NCI-H82 treated with DMSO at 0.1 percent for 48 hours (cell line): ENCODE measurements around the gene CHMP1A.

Experiments used
- DNase-seq: peaks from one replicate; lab custom pipeline; 2025; ENCODE audit not compliant: unreplicated experiment; lab: John Stamatoyannopoulos, UW

CHMP1A gene

DNA sequence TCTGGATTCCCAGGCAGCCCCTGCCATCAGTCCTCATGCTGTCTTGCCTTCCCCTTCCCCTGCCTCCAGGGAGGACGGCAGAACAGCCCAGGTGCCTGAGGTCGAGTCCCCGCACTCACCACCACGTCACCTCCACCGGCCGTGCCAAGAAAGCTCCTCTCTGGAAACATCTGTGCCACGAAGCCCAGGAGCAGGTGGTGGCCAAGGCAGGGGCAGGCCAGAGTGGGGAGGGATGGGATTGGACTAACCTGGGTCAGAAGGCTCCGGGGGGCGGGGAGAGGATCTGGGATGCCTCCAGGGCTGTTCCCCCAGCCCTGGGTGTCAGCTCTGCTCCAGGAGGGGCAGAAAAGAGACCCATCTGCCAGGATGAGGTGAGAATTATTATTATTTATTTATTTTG is 51.5 kb downstream of the CHMP1A start:
- no peak for DNase-seq

DNA sequence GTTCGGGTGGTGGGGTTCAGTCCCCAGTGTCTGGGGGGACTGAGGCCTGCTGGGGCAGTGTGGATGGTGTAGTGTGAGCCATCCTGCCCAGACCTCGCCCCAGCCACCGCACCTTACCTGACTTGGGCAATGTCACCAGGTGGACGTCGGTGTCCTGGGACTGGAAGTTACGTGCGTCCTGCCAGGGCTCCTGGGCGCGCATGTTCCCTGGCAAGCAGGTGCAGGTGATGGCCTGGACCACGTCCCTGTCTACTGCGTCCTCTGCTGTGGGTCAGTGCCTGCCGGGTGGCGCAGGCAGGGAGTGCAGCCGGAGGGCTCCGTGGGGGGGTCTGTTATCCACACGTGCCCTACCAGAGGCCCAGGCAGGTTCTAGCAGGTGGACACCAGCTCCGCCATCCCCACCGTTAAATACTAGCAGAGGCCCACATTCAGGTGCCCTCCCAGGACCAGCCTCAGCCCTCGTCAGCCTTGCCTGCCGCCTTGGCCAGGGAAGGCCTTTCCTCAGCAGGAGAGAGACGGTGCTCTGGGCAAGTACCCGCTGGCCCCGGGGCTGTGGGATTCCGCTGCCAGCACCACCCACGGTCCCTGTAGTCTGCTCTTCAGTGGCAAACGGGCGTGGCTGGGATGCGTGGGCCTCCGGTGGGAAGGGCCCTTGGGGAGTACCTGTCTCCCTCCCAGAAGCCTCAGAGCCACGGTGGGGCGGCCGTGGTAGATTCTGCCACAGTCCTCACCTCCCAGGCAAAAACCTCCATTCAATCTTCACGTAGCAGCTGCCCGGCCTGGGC is 52.1 kb downstream of the CHMP1A start:
- no peak for DNase-seq

GRCh38 chr16:89604764-89605163 is 52.7 kb downstream of the CHMP1A start:
- no peak for DNase-seq

DNA sequence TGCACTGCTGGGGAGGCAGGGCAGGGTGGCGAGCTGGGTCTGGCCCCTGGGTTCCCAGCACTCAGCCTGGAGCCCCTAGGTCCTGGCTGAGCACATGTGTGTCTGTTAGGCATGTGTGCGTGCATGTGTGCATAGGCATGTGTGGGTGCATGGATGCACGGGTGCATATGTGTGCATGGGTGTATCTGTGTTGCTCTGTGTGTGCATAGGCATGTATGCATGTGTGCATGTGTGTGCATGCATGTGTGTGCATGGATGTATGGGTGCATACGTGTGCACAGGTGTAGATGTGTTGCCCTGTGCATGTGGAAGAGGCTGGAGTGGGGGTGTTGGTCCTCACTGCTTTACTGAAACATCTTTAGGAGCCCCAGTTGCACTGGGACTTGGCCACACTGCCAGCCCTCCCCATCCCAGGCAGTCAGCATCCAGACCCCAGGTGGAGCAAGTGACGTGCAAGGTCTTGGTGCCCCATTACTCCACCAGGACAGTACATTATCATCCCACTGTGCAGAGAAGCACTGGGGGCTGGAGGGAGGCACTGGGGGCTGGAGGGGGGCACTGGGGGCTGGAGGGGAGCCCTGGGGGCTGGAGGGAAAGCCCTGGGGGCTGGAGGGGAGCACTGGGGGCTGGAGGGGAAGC is 54.4 kb downstream of the CHMP1A start:
- DNase-seq, result no peak

- no peak for DNase-seq
Measured at GRCh38 chr16:89602273-89602951, 55.1 kb downstream of the CHMP1A start.

GRCh38 chr16:89601906-89602272 is 55.6 kb downstream of the CHMP1A start:
- no peak for DNase-seq

- DNase-seq, result no peak
Measured at GRCh38 chr16:89600956-89601355, 56.6 kb downstream of the CHMP1A start.

- DNase-seq, result no peak
Measured at GRCh38 chr16:89600427-89600826, 57.1 kb downstream of the CHMP1A start.

DNA sequence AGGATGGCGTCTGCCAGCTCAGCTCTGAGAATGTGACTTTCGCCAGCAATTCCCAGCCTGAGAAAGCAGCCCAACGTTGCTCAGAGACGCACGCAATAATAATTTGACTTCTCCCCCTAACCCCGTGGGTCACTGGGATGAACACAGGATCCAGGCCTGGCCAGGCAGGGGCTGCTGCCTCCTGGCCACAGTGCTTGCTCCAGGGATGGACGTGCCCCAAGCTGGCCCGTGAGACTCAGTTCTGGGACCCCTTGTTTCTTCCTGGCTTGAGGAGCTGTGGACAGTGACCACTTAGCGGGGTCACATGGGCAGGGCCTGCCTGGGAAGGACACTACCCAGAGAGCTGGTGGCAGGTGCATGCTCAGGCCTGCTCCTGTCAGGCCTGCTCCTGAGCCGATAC is 57.6 kb downstream of the CHMP1A start:
- no peak for DNase-seq

- peak; percentile 36 for DNase-seq
Measured at GRCh38 chr16:89599451-89599858, 58.1 kb downstream of the CHMP1A start.

- DNase-seq, result peak; percentile 23
Measured at GRCh38 chr16:89598199-89598598, 59.3 kb downstream of the CHMP1A start.

GRCh38 chr16:89596957-89597649 is 60.4 kb downstream of the CHMP1A start:
- no peak for DNase-seq

DNA sequence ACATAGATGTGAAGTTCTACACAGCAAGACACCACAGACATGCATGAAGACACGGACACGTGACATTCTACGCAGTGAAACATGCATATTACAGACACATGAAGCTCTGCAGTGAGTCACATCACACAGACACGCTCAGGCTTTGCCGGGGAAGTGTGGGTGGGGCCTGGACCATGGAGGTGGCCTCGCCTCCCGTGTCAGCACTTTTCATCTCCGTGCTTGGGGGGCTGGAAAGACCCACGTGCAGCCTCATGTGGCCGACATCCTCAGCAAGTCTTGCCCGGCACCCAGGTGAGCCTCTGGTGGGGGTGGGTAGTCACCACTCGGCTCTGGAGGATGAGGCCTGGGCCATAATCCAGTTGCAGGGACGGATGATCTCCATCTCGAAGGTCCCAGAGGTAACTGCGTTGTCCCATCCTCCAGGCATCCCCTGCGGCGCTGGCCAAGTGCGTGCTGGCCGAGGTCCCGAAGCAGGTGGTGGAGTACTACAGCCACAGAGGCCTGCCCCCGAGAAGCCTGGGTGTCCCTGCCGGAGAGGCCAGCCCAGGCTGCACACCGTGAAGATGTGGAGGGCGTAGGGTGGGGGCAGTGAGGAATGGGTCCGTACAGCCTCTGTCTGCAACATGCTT is 61.3 kb downstream of the CHMP1A start:
- DNase-seq, result no peak

DNA sequence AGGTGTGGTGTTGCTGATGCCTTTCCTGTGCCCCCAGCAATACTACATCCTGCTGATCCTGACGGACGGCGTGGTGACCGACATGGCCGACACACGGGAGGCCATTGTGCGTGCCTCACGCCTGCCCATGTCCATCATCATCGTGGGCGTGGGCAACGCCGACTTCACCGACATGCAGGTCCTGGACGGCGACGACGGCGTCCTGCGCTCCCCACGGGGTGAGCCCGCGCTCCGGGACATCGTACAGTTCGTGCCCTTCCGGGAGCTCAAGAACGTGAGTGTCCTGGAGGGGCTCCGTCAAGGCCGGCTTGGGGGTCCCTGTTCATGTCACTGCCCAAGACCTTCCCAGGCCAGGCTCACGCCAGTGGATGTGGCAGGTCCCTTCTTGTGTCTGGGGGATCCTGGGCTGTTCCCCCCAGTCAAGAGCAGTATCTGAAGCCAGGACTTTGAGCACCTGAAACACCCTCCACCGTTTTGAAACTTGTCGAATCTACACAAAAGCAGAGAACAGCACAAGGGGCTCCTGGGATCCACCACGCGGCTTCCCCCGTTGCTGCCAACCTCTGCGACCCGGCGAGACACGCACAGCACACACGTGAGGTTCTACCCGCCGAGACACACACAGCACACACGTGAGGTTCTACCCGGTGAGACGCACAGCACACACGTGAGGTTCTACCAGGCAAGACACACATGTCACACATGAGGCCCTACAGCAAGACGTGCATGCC is 62.0 kb downstream of the CHMP1A start:
- no peak for DNase-seq
